ENCODE results near the gene CHP2. TPM values are rescaled to one million over a fixed set of nuclear protein-coding genes. Genes with fewer than 3 reads are reported as not detected.
"Not testable (repeated sequence)": the region's sequence is repeated elsewhere in the genome, so short reads cannot be mapped to it uniquely, and the experiment has no call there.

Gene CHP2
- total RNA-seq, 1 experiment from 2014 or later: not detected

GRCh38 chr16:23745263-23745662, 9.6 kb upstream of the CHP2 start:
- no peaks in the 10 kb centered on the region for H3K9me3 Mint-ChIP-seq (ENCODE audit: unreplicated experiment)
- H3K4me3 Mint-ChIP-seq (ENCODE audit: unreplicated experiment): no peak overlapping the region
- ChIA-PET CTCF (no interaction called here), POLR2A (no interaction called here)
- no peak for DNase-seq
- H3K4me1 Mint-ChIP-seq (ENCODE audit: low read depth, unreplicated experiment): no peaks in the 10 kb centered on the region
- Histone ChIP-seq H3K4me3 (ENCODE audit: low read depth, low read length) (no peak overlapping the region), H3K27me3 (replicated peaks; ENCODE audit: control insufficient read depth, insufficient read depth, low read length) (no peaks in the 10 kb centered on the region), H3K36me3 (ENCODE audit: control insufficient read depth, insufficient read depth, low read length) (no peaks in the 10 kb centered on the region), H3K9me3 (no peaks in the 10 kb centered on the region), H3K4me1 (no peaks in the 10 kb centered on the region)
- TF ChIP-seq CTCF (IDR thresholded peaks at IDR 0.05; ENCODE audit: insufficient read depth in 1 of 2, low read depth in 1 of 2, low read length in 1 of 2, severe bottlenecking in 1 of 2, unreplicated experiment in 1 of 2): no peak
- no peak overlapping the region for H3K27ac Mint-ChIP-seq (ENCODE audit: unreplicated experiment)
- intact Hi-C loops (cut with micrococcal nuclease; ENCODE audit: unreplicated experiment): no loop called here
- BruUV-seq (replicated peaks): no TSS peak
- H3K27me3 Mint-ChIP-seq (ENCODE audit: insufficient read depth, unreplicated experiment): peaks cover 10% of the 10 kb centered on the region
- no peaks in the 10 kb centered on the region for H3K36me3 Mint-ChIP-seq (ENCODE audit: insufficient read depth, unreplicated experiment)

- H3K27ac Mint-ChIP-seq (ENCODE audit: unreplicated experiment): no peak overlapping the region
- no peak for DNase-seq
- no peaks in the 10 kb centered on the region for H3K4me1 ChIP-seq
- no peak overlapping the region for H3K4me3 Mint-ChIP-seq (ENCODE audit: unreplicated experiment)
- ChIA-PET CTCF (no interaction called here), POLR2A (no interaction called here)
- no peaks in the 10 kb centered on the region for H3K36me3 ChIP-seq (ENCODE audit: control insufficient read depth, insufficient read depth, low read length)
- intact Hi-C loops (cut with micrococcal nuclease; ENCODE audit: unreplicated experiment): no loop called here
- no peaks in the 10 kb centered on the region for H3K4me1 Mint-ChIP-seq (ENCODE audit: low read depth, unreplicated experiment)
- H3K9me3 Mint-ChIP-seq (ENCODE audit: unreplicated experiment): no peaks in the 10 kb centered on the region
- H3K36me3 Mint-ChIP-seq (ENCODE audit: insufficient read depth, unreplicated experiment): no peaks in the 10 kb centered on the region
- peaks cover 7% of the 10 kb centered on the region for H3K27me3 Mint-ChIP-seq (ENCODE audit: insufficient read depth, unreplicated experiment)
- no peak overlapping the region for H3K4me3 ChIP-seq (ENCODE audit: low read depth, low read length)
- no peaks in the 10 kb centered on the region for H3K9me3 ChIP-seq
- no peaks in the 10 kb centered on the region for H3K27me3 ChIP-seq (replicated peaks; ENCODE audit: control insufficient read depth, insufficient read depth, low read length)
- no TSS peak for BruUV-seq (replicated peaks)
- TF ChIP-seq CTCF (IDR thresholded peaks at IDR 0.05; ENCODE audit: insufficient read depth in 1 of 2, low read depth in 1 of 2, low read length in 1 of 2, severe bottlenecking in 1 of 2, unreplicated experiment in 1 of 2): no peak
Measured at GRCh38 chr16:23748630-23749029, 6.2 kb upstream of the CHP2 start.

GRCh38 chr16:23751053-23751452, 3.8 kb upstream of the CHP2 start:
- H3K27me3 Mint-ChIP-seq (ENCODE audit: insufficient read depth, unreplicated experiment); POLR2A ChIA-PET; H3K9me3 ChIP-seq; H3K27me3 ChIP-seq (replicated peaks; ENCODE audit: control insufficient read depth, insufficient read depth, low read length); H3K27ac Mint-ChIP-seq (ENCODE audit: unreplicated experiment); BruUV-seq (replicated peaks); CTCF ChIA-PET; H3K4me3 Mint-ChIP-seq (ENCODE audit: unreplicated experiment); H3K4me1 ChIP-seq; H3K36me3 Mint-ChIP-seq (ENCODE audit: insufficient read depth, unreplicated experiment); H3K9me3 Mint-ChIP-seq (ENCODE audit: unreplicated experiment); H3K4me3 ChIP-seq (ENCODE audit: low read depth, low read length); H3K4me1 Mint-ChIP-seq (ENCODE audit: low read depth, unreplicated experiment); intact Hi-C loops (cut with micrococcal nuclease; ENCODE audit: unreplicated experiment); DNase-seq; H3K36me3 ChIP-seq (ENCODE audit: control insufficient read depth, insufficient read depth, low read length): not testable (repeated sequence)

GRCh38 chr16:23753908-23754593, 775 bp upstream of the CHP2 start:
- H3K9me3 Mint-ChIP-seq (ENCODE audit: unreplicated experiment): no peaks in the 10 kb centered on the region
- no peak overlapping the region for H3K4me3 ChIP-seq (ENCODE audit: low read depth, low read length)
- H3K4me3 Mint-ChIP-seq (ENCODE audit: unreplicated experiment): peak overlapping the region; percentile 54
- TF ChIP-seq CTCF (IDR thresholded peaks at IDR 0.05; ENCODE audit: insufficient read depth in 1 of 2, low read depth in 1 of 2, low read length in 1 of 2, severe bottlenecking in 1 of 2, unreplicated experiment in 1 of 2): no peak
- POLR2A ChIA-PET: no interaction called here
- BruUV-seq (replicated peaks): no TSS peak
- intact Hi-C loops (cut with micrococcal nuclease; ENCODE audit: unreplicated experiment): no loop called here
- no peaks in the 10 kb centered on the region for H3K27me3 ChIP-seq (replicated peaks; ENCODE audit: control insufficient read depth, insufficient read depth, low read length)
- H3K4me1 ChIP-seq: no peaks in the 10 kb centered on the region
- CTCF ChIA-PET: no interaction called here
- no peaks in the 10 kb centered on the region for H3K9me3 ChIP-seq
- H3K4me1 Mint-ChIP-seq (ENCODE audit: low read depth, unreplicated experiment): no peaks in the 10 kb centered on the region
- DNase-seq: no peak
- H3K36me3 ChIP-seq (ENCODE audit: control insufficient read depth, insufficient read depth, low read length): no peaks in the 10 kb centered on the region
- no peak overlapping the region for H3K27ac Mint-ChIP-seq (ENCODE audit: unreplicated experiment)
- H3K36me3 Mint-ChIP-seq (ENCODE audit: insufficient read depth, unreplicated experiment): no peaks in the 10 kb centered on the region
- peaks cover 17% of the 10 kb centered on the region for H3K27me3 Mint-ChIP-seq (ENCODE audit: insufficient read depth, unreplicated experiment)
